ENCODE results near the gene TTC3.

DNA sequence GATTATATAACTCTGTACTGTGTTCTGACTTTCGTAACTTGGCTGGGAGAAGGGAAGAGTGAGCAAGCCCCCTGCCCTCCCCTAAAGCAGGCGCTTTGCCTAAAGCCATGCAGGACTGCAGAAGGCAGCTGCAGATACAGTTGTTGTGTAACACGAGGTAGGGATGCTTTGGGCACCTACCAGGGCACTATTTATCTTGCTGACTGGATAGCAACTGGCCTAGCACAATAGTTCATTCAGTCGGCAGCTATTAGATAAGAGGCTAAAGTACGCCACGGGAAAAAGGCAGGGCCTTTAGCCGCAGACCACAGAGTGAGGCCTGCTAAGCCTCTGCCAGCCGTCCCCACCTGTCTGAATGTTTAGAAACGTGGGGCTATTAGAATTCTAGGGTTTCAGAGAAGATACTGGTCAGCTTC lies 80.9 kb downstream of the TTC3 start:
- TF ChIP-seq GATA3 (IDR thresholded peaks at IDR 0.05; ENCODE audit: low read depth, low read length) (no peak), GATA2 (IDR thresholded peaks at IDR 0.05; ENCODE audit: low read depth, low read length) (no peak)
